ENCODE measurements around the gene GBGT1.

DNA sequence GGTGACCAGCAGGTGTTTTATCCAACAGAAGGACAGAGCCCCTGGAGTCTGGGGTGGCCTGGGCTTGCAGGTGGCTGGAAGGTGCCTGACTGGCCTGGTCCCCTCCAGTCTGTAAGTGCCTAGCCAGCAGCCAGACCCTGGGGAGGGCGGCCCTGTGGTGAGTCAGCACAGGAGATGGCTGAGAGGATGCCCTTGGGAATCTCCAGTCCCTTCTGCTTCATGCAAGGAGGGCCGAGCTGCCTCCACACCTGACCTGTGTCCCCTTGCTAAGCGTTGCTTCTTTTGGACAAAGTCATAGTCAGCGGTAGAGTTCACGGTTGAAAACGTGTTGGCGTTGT is 25.1 kb upstream of the GBGT1 start:
- TF ChIP-seq CTCF (IDR thresholded peaks at IDR 0.05; ENCODE audit: low read depth, low read length) (no peak), EZH2phosphoT487 (IDR thresholded peaks at IDR 0.05; ENCODE audit: low read depth) (no peak)
